ENCODE measurements around the gene CD2.

DNA sequence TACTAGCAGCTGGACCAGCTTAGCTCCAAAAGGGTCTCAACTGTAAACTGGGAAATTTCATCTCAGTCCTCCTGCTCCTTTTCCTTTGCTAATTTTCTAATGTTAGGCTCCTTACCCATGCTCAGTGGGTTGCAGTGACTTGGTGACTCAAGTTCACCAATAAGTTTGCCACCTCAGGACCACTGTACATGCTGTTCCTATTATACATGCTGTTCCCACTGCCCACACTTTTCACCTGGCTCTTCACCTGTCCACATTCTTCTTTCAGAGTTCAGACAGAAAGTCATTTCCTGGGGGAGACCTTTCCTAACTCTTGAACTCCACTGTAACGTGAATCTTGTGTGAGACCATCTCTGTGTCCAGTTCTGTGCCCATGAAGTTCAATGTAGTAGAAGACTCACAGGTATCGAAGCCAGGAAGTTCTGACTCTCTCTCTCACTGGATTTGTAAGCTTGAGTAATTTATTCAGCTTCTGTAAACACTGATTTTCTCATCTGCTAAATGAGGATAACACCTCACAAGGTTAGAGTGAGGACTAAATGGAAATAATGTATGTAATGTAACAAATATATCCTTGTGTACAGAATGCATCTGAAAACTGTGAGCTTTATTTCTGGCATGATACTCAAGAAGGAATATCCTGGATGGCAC lies 17.9 kb downstream of the CD2 start:
- TF ChIP-seq, protein P1, sequence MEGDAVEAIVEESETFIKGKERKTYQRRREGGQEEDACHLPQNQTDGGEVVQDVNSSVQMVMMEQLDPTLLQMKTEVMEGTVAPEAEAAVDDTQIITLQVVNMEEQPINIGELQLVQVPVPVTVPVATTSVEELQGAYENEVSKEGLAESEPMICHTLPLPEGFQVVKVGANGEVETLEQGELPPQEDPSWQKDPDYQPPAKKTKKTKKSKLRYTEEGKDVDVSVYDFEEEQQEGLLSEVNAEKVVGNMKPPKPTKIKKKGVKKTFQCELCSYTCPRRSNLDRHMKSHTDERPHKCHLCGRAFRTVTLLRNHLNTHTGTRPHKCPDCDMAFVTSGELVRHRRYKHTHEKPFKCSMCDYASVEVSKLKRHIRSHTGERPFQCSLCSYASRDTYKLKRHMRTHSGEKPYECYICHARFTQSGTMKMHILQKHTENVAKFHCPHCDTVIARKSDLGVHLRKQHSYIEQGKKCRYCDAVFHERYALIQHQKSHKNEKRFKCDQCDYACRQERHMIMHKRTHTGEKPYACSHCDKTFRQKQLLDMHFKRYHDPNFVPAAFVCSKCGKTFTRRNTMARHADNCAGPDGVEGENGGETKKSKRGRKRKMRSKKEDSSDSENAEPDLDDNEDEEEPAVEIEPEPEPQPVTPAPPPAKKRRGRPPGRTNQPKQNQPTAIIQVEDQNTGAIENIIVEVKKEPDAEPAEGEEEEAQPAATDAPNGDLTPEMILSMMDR (IDR thresholded peaks at IDR 0.05), result no peak
- TF ChIP-seq POLR2A (IDR thresholded peaks at IDR 0.05), result no peak

All from thyroid gland (tissue), 4 donors.